HG03060 (cell line): ENCODE results near the gene TSPAN7.

Experiments used
- ATAC-seq: cut with Tn5 transposase; IDR thresholded peaks from one replicate; pipeline ENCODE4 v1.9.1; 2021; ENCODE audit warnings: low read depth, moderate number of reproducible peaks; ENCODE audit not compliant: unreplicated experiment

The TSPAN7 gene, protein sequence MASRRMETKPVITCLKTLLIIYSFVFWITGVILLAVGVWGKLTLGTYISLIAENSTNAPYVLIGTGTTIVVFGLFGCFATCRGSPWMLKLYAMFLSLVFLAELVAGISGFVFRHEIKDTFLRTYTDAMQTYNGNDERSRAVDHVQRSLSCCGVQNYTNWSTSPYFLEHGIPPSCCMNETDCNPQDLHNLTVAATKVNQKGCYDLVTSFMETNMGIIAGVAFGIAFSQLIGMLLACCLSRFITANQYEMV

DNA sequence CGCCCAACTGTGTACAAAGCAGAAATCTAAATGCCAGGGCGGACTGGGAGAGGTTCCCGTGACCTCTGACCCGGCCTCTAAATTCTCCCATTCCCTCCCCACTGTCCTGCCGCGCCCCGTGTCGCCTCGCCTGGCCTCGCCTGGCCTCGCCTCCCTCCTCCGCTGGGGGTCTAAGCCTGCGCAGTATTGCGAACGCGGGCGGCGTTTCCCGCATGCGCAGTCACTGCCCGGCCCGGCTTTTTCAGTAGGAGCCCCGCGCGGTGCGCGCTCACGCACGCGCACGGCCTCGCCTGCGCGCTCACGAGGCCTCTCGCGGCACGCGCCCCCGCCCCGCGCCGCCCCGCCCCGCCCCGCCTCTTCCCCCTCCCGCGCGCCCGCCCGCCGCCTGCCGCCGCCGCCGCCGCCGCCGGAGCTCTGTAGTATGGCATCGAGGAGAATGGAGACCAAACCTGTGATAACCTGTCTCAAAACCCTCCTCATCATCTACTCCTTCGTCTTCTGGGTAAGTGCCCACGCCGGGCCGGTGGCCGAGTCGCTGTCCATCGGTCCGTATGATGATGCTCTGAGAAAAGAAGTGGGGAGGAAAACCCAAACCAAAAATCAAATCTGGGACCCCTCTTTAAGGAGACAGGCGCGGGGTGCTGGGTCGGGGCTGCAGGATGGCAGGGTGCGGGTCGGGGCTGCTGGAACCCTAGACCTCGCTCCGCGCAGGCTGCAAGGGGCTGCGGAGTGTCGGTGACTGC, at the start of gene TSPAN7:
Gene TSPAN7, plus strand, starts transcription at position 417 of the 743 bp plus-strand sequence. Its CDS starts 5 bp downstream, at position 422.
- no peak for ATAC-seq

- no peak for ATAC-seq
Observed at GRCh38 chrX:38513112-38513742, 48.1 kb upstream of the TSPAN7 start.

DNA sequence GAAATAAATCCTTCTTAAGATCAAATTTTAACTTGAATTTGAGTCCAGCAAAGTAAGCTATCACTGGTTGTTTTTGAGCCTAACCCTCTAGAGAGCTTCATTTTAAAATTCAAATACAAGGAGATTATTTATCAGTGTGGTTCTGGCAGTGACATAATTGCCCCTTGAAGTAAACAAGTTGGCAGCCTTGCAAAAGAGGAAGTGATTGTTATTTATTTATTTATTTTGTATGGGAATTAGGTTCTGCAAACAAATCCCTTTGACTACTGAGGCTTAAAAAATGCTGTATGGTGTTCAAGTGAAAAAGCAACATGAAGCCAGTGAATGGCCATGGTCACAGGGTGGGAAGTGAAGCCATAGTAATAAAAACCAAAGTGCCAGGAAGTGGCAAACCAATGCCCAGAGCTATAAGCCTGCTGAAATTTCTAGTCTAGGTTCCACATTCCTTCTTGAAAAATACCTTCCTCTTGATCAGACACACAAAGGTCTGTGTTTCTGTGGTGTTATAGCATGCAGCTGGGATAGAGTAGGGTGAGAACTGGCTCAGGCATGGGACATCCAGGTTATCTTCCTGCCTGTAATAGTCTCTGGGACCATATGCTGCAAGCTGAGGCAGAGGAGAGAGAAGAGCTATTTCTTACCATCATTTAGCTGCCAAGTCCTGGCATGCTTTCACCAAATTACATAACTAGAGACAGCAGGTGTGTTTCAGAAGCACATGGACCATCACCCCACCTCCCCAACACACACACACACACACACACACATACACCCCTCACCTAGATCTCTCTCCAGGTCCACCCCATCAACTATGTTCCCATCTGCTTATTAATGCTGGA, 47.1 kb upstream of the TSPAN7 start:
- ATAC-seq, result no peak

- ATAC-seq, result no peak
Observed at GRCh38 chrX:38515291-38515690, 46.1 kb upstream of the TSPAN7 start.

- ATAC-seq, result no peak
Observed at GRCh38 chrX:38516196-38516774, 45.1 kb upstream of the TSPAN7 start.

DNA sequence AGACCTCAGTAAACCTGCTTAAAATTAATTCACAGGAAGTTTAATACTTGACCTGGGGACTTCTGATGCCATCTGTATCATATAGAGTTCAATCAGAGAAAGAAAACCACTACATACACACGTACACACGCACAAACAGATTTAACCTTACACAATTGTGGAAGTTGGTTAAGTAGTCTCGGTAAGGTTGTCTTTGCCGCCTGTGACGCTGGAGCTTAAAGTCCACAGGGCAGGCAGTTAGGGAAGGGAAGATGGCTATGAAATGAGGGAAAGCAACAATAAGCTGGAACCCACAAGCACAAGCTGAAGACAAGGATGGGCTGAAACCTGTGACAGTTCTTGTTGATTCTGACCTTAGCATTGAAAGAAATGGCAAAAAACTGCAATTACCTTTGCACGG, 41.7 kb upstream of the TSPAN7 start:
- no peak for ATAC-seq

DNA sequence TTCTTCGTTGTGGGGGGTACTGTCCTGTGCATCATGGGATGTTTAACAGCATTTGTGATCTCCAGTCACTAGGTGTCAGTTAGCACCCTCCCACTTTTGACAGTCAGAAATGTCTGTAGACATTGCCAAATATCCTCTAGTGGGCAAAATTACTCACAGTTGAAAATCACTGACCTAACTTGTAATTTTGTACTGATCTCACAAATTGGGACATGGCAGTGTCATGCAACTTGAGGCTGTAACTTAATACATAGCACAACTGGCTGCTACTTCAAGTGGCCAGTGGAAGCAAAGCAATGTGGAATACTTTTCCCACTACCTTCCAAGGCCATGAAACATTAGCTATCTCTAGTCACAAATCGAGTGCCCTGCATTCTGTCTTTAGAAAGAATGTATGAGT, 23.2 kb upstream of the TSPAN7 start:
- ATAC-seq, result no peak

DNA sequence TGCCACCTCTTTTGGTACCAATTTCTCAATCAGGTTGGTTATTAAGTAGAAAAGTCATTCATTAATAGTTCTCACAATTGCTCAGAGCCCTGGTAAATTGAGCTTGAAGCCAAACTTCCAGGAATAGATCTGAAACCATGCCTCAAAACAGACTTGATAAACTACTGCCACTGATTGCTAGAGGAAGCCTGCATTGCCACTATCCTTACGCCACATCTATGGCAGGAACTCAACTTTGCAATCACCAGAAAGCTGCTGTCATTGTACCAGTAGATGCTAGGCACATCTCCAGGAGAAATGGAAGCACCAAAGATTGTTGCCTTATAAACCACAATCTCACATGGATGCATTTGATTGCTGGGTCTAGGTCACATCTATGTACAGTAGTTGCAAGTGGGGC, 21.6 kb upstream of the TSPAN7 start:
- ATAC-seq, result no peak

DNA sequence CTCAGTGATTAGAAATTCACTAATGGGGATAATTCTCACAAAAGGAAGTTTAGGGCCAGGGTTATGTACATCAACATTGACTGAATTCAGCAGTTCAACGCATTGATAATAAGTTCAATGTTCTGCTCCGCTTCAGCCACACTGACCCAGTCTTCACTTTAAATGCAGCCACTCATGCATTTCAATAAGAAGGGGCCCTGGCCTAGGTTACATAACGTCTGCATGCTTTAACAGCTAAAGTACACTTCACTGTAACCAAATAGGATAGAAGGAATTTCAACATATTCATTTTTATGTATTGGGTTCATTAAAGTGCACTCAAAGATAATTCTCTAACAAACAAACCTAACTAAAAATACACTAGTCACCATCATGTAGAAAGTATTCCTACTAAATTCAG, 12.8 kb upstream of the TSPAN7 start:
- ATAC-seq, result no peak

DNA sequence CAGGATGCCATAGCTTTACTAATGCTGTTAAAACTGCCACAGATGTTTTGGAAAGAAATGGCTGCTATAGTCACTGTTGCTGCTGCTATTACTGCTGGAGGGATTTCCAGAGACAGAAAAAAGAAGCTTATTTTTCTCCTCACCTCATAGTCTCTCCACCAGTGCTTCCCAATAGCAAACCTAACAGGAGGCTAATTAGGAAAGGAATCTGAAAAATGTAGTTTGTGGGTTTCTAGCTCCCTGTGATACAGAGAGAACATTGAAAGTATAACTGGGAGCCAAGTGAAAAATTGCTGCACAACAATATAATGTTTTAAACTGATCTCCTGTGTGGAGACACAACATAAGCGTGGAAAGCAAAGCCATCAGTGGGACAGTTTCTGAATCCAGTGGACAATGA, 8.6 kb upstream of the TSPAN7 start:
- no peak for ATAC-seq

DNA sequence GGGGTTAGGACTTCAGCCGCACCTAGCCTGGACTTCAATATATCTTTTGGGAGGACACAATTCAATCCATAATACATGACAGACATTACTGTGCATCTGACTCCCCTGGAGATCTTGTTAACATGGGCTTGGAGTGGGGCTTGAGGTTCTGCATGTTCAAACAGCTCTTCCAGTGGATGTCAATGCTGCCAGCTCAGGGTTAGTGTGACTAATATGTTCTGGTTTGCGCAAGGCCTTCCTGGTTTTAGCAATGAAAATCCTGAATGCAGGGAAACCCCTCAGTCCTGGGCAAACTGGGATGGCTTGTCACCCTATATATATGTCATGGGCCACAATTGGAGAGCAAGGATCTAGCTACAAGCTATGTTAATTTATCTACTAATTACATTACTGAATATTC, 2.7 kb upstream of the TSPAN7 start:
- ATAC-seq, result no peak

GRCh38 chrX:38560776-38561125, 591 bp upstream of the TSPAN7 start:
- no peak for ATAC-seq

GRCh38 chrX:38561951-38562719, 793 bp downstream of the TSPAN7 start:
- no peak for ATAC-seq

DNA sequence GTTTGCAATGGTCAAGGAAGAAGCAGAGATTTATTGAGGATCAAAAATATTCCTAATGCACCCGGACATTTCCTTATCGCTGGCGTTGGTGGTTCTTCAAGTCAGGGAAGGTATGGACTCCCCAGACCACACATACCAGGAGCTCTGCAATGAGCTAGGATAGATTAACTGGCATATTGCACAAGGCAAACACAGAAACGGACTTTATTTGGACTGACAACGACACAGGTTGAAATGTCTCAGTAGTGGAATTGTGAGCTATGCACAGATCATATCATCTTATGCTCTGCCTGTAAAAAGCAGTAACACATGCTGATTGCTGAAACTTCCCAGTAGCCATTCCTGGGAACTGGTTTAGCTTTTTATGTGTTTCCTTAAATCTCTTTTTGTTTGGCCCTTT, 1.7 kb downstream of the TSPAN7 start:
- no peak for ATAC-seq

DNA sequence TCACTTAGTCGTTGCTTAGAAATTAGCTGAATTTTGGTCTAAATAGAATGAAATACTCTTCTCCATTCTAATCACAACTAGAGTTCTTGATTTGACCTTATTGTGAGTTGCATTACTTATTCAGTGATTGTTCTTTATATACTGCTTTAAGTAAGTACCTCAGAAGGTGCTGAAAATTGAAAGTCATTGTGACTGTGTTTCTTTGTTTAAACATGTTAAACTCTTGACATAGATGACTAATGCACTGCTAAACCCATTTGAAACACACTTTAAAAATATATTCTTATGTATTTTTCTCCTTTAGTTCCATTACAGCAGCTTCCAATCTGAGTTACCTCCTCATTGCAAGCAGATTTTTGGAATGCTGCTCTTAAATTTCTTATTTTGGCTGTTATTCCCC, 9.1 kb downstream of the TSPAN7 start:
- no peak for ATAC-seq

- no peak for ATAC-seq
Observed at GRCh38 chrX:38571058-38571457, 9.7 kb downstream of the TSPAN7 start.

GRCh38 chrX:38574858-38575257, 13.5 kb downstream of the TSPAN7 start:
- ATAC-seq, result no peak

GRCh38 chrX:38575888-38576287, 14.5 kb downstream of the TSPAN7 start:
- ATAC-seq, result no peak

- no peak for ATAC-seq
Observed at GRCh38 chrX:38577738-38578137, 16.4 kb downstream of the TSPAN7 start.

- no peak for ATAC-seq
Observed at GRCh38 chrX:38578167-38578566, 16.8 kb downstream of the TSPAN7 start.
